HG03521 (cell line): ENCODE results near the gene SLC25A21.

ENCODE experiments used
- ATAC-seq: cut with Tn5 transposase; IDR thresholded peaks from one replicate; pipeline ENCODE4 v1.9.1; 2021; ENCODE audit warnings: mild to moderate bottlenecking, moderate library complexity; ENCODE audit not compliant: unreplicated experiment

Gene SLC25A21

GRCh38 chr14:36658123-36659009 is 514.0 kb downstream of the SLC25A21 start:
- ATAC-seq = no peak

GRCh38 chr14:36657399-36658122 is 514.8 kb downstream of the SLC25A21 start:
- ATAC-seq = no peak

- no peak for ATAC-seq
Observed at GRCh38 chr14:36656687-36657398, 515.6 kb downstream of the SLC25A21 start.

GRCh38 chr14:36655963-36656686 is 516.3 kb downstream of the SLC25A21 start:
- ATAC-seq = no peak

GRCh38 chr14:36655571-36655962 is 516.8 kb downstream of the SLC25A21 start:
- ATAC-seq = no peak

GRCh38 chr14:36654794-36655381 is 517.5 kb downstream of the SLC25A21 start:
- no peak for ATAC-seq

GRCh38 chr14:36653962-36654793 is 518.2 kb downstream of the SLC25A21 start:
- no peak for ATAC-seq

- no peak for ATAC-seq
Observed at GRCh38 chr14:36653413-36653812, 519.0 kb downstream of the SLC25A21 start.

- ATAC-seq = no peak
Observed at GRCh38 chr14:36652542-36653201, 519.7 kb downstream of the SLC25A21 start.

- ATAC-seq = no peak
Observed at GRCh38 chr14:36649872-36650650, 522.3 kb downstream of the SLC25A21 start.

GRCh38 chr14:36647824-36648753 is 524.3 kb downstream of the SLC25A21 start:
- ATAC-seq = no peak

GRCh38 chr14:36647417-36647823 is 525.0 kb downstream of the SLC25A21 start:
- no peak for ATAC-seq

GRCh38 chr14:36646664-36647416 is 525.6 kb downstream of the SLC25A21 start:
- ATAC-seq = no peak

- no peak for ATAC-seq
Observed at GRCh38 chr14:36633580-36633979, 538.8 kb downstream of the SLC25A21 start.
